Prostate gland (tissue), 2 donors: ENCODE measurements around the gene PHOX2A. TPM values are rescaled to one million over a fixed set of nuclear protein-coding genes. Genes with fewer than 3 reads are reported as not detected.

Experiments used
- DNase-seq: peaks from one replicate; pipeline ENCODE4 v3.0.0-alpha.2; 2019; ENCODE audit warnings: low spot score
- H3K27ac ChIP-seq, 2 donors: fragments of 200-600 bp; sonication (generic); 2 replicates each; pipeline ENCODE4 v1.5.1; 2017 to 2019
- H3K27me3 ChIP-seq: fragments of 200-600 bp; sonication (generic); replicated peaks from 2 replicates; pipeline ENCODE4 v1.5.1; 2019; ENCODE audit not compliant: insufficient read depth
- H3K36me3 ChIP-seq, 2 donors: fragments of 200-600 bp; sonication (generic); 1 replicate in 1 of 2; 2 replicates in 1 of 2; pipeline versions ENCODE4 v1.5.1 to v1.8.1; 2017 to 2019
- H3K4me1 ChIP-seq: fragments of 200-600 bp; sonication (generic); replicated peaks from 2 replicates; pipeline ENCODE4 v1.5.1; 2019
- H3K4me3 ChIP-seq, 2 donors: fragments of 200-600 bp; sonication (generic); 2 replicates each; pipeline ENCODE4 v1.5.1; 2017 to 2019
- H3K9me3 ChIP-seq: fragments of 200-600 bp; sonication (generic); 2 replicates; pipeline ENCODE4 v1.5.1; 2017
- CTCF ChIP-seq, 4 experiments: fragments of 200-600 bp in 2 of 4; fragments of 450-650 bp in 2 of 4; sonication (generic) in 2 of 4; IDR thresholded peaks; 1 replicate in 3 of 4; 2 replicates in 1 of 4; pipeline ENCODE4 v1.5.1; 2016 to 2019; ENCODE audit warnings: antibody characterized with exemption in 4 of 4, mild to moderate bottlenecking in 2 of 4, moderate library complexity in 2 of 4
- POLR2A ChIP-seq: fragments of 450-650 bp; IDR thresholded peaks from one replicate; pipeline ENCODE4 v1.6.1; 2016; ENCODE audit warnings: antibody characterized with exemption, mild to moderate bottlenecking
- POLR2AphosphoS5 ChIP-seq: sonication (generic); formaldehyde crosslinking; IDR thresholded peaks from one replicate; pipeline ENCODE4 v1.6.1; 2017; ENCODE audit warnings: antibody characterized with exemption
- WGBS: methylation state at CpG from one replicate; pipeline ENCODE4 v1.1.5; 2018; 5-methylcytosine and 5-hydroxymethylcytosine counted together
- intact Hi-C: fragments of 100-400 bp; cut with DNase I; formaldehyde crosslinking; loops from one replicate; pipeline ENCODE4 v1.14.2; 2022
- total RNA-seq, 2 donors: library from RNA; depleted of rRNA; stranded (reverse); fragments of >200 nt; gene quantifications; one replicate each; pipeline ENCODE4 v1.1.0, GENCODE V29; 2016

The PHOX2A gene
- total RNA-seq, 2 donors from 2014 or later: 0.40 TPM; not detected in 1

GRCh38 chr11:72244361-72245262 lies 636 bp upstream of the PHOX2A start:
- Histone ChIP-seq H3K4me3 (no peak overlapping the region), H3K4me1 (no peaks in the 10 kb centered on the region), H3K9me3 (no peaks in the 10 kb centered on the region), H3K36me3 (no peaks in the 10 kb centered on the region), H3K27me3 (peaks cover 23% of the 10 kb centered on the region), H3K27ac (no peak overlapping the region)
- no peak for TF ChIP-seq POLR2A
- TF ChIP-seq POLR2AphosphoS5: no peak
- TF ChIP-seq CTCF (IDR thresholded peaks at IDR 0.05): no peak
- WGBS: 18% methylated on average over 45 of the region's 46 CpGs
- intact Hi-C loops: no loop called here
- DNase-seq: no peak

GRCh38 chr11:72243173-72244059 lies 560 bp downstream of the PHOX2A start:
- Histone ChIP-seq H3K4me1 (peaks cover 3% of the 10 kb centered on the region), H3K4me3 (no peak overlapping the region), H3K9me3 (no peaks in the 10 kb centered on the region), H3K36me3 (no peaks in the 10 kb centered on the region), H3K27ac (no peak overlapping the region), H3K27me3 (peaks cover 23% of the 10 kb centered on the region)
- intact Hi-C loops: no loop called here
- no peak for DNase-seq
- TF ChIP-seq POLR2A (no peak), CTCF (IDR thresholded peaks at IDR 0.05) (no peak), POLR2AphosphoS5 (no peak)
- 34% methylated on average over 49 of the region's 58 CpGs for WGBS

- Histone ChIP-seq H3K27me3 (peaks cover 23% of the 10 kb centered on the region), H3K9me3 (no peaks in the 10 kb centered on the region), H3K4me3 (no peak overlapping the region), H3K36me3 (peaks cover 0 to 5% of the 10 kb centered on the region in 2 donors), H3K27ac (no peak overlapping the region), H3K4me1 (peaks cover 3% of the 10 kb centered on the region)
- DNase-seq: no peak
- no peak for TF ChIP-seq POLR2AphosphoS5
- TF ChIP-seq POLR2A: no peak
- TF ChIP-seq CTCF (IDR thresholded peaks at IDR 0.05): no peak
- 96% methylated on average over 2 of the region's 2 CpGs for WGBS
- intact Hi-C loops: no loop called here
Observed at GRCh38 chr11:72242141-72242540, 1.8 kb downstream of the PHOX2A start.

- intact Hi-C loops: no loop called here
- H3K4me1 ChIP-seq: peaks cover 3% of the 10 kb centered on the region
- peaks cover 23% of the 10 kb centered on the region for H3K27me3 ChIP-seq
- 45% methylated on average over 20 of the region's 20 CpGs for WGBS
- H3K36me3 ChIP-seq: peaks cover 0 to 6% of the 10 kb centered on the region in 2 donors
- no peak overlapping the region for H3K27ac ChIP-seq
- no peak overlapping the region for H3K4me3 ChIP-seq
- no peak for TF ChIP-seq POLR2AphosphoS5
- no peak for TF ChIP-seq CTCF (IDR thresholded peaks at IDR 0.05)
- TF ChIP-seq POLR2A: no peak
- H3K9me3 ChIP-seq: no peaks in the 10 kb centered on the region
- no peak for DNase-seq
Observed at GRCh38 chr11:72241291-72241781, 2.6 kb downstream of the PHOX2A start.
